Fibroblast of lung (primary cell): ENCODE results near the gene CMTR1. TPM values are rescaled to one million over a fixed set of nuclear protein-coding genes. Genes with fewer than 3 reads are reported as not detected.

ENCODE experiments used
- DNase-seq, 2 donors: peaks; one replicate each; pipeline versions ENCODE4 v3.0.0 to v3.0.0-alpha.2; 2010; ENCODE audit warnings: low read depth in 2 of 2
- H2AFZ ChIP-seq: 2 replicates; pipeline ENCODE4 v1.5.1; 2012; ENCODE audit warnings: low read length, control low read depth, inconsistent platforms
- H3K27ac ChIP-seq: 2 replicates; pipeline ENCODE4 v1.5.1; 2011; ENCODE audit warnings: low read length, control low read depth; ENCODE audit not compliant: insufficient read depth
- H3K27me3 ChIP-seq: 2 replicates; pipeline ENCODE4 v1.5.1; 2011; ENCODE audit warnings: mild to moderate bottlenecking, low read length; ENCODE audit not compliant: control insufficient read depth, insufficient read depth
- H3K36me3 ChIP-seq: 2 replicates; pipeline ENCODE4 v1.5.1; 2011; ENCODE audit warnings: low read length; ENCODE audit not compliant: control insufficient read depth, insufficient read depth
- H3K4me1 ChIP-seq: 2 replicates; pipeline ENCODE4 v1.5.1; 2011; ENCODE audit warnings: low read length; ENCODE audit not compliant: control insufficient read depth, insufficient read depth; ENCODE audit errors: extremely low read depth
- H3K4me2 ChIP-seq: 2 replicates; pipeline ENCODE4 v1.5.1; 2011; ENCODE audit warnings: low read length, control low read depth; ENCODE audit not compliant: insufficient read depth; ENCODE audit errors: extremely low read depth
- H3K4me3 ChIP-seq, 4 experiments: fragments of 200-600 bp in 1 of 4; sonication (generic) in 1 of 4; replicated peaks in 1 of 4; 2 replicates each; pipeline ENCODE4 v1.5.1; 2011 to 2016; ENCODE audit warnings: low read length in 4 of 4, low read depth in 3 of 4, mild to moderate bottlenecking in 3 of 4, control low read depth in 2 of 4, inconsistent platforms in 1 of 4, mixed read lengths in 1 of 4; ENCODE audit not compliant: insufficient read depth in 1 of 4; ENCODE audit errors: control extremely low read depth in 1 of 4
- H3K79me2 ChIP-seq: 2 replicates; pipeline ENCODE4 v1.5.1; 2012; ENCODE audit warnings: mild to moderate bottlenecking, low read length, inconsistent platforms; ENCODE audit not compliant: control insufficient read depth, insufficient read depth
- H3K9ac ChIP-seq: 2 replicates; pipeline ENCODE4 v1.5.1; 2011; ENCODE audit warnings: mild to moderate bottlenecking, low read length, control low read depth; ENCODE audit not compliant: insufficient read depth
- H3K9me3 ChIP-seq: 2 replicates; pipeline ENCODE4 v1.5.1; 2012; ENCODE audit warnings: low read depth, low read length; ENCODE audit not compliant: control insufficient read depth, insufficient read depth
- H4K20me1 ChIP-seq: 2 replicates; pipeline ENCODE4 v1.5.1; 2011; ENCODE audit warnings: low read length; ENCODE audit not compliant: control insufficient read depth, insufficient read depth; ENCODE audit errors: extremely low read depth
- EZH2 ChIP-seq: IDR thresholded peaks from 2 replicates; pipeline ENCODE4 v1.5.1; 2012; ENCODE audit warnings: low read length, control low read depth, mild to moderate bottlenecking; ENCODE audit errors: missing control alignments
- polyA plus RNA-seq, 2 donors: library from polyadenylated mRNA; depleted of rRNA in 1 of 2; stranded (reverse) in 1 of 2; unstranded in 1 of 2; fragments of >200 nt; gene quantifications; 2 replicates each; pipeline ENCODE4 v1.2.1, GENCODE V29; 2011 to 2012; ENCODE audit warnings: missing spikeins in 1 of 2
- total RNA-seq: library from RNA; depleted of rRNA; stranded (reverse); fragments of >200 nt; gene quantifications from 2 replicates; pipeline ENCODE4 v1.2.1, GENCODE V29; 2014
- TF ChIP-seq, protein P1 (sequence below), 2 donors: IDR thresholded peaks in 1 of 2; conservative IDR thresholded peaks in 1 of 2; 1 replicate in 1 of 2; 2 replicates in 1 of 2; pipeline ENCODE4 v1.5.1; 2011 to 2012; ENCODE audit warnings: low read length in 2 of 2, control low read depth in 1 of 2, inconsistent platforms in 1 of 2, low read depth in 1 of 2, mild to moderate bottlenecking in 1 of 2

The CMTR1 gene
- total and polyA plus RNA-seq, 2 donors (not counting 1 experiment from before 2014, with no cell fraction given) = 27.0 to 44.8 TPM

DNA sequence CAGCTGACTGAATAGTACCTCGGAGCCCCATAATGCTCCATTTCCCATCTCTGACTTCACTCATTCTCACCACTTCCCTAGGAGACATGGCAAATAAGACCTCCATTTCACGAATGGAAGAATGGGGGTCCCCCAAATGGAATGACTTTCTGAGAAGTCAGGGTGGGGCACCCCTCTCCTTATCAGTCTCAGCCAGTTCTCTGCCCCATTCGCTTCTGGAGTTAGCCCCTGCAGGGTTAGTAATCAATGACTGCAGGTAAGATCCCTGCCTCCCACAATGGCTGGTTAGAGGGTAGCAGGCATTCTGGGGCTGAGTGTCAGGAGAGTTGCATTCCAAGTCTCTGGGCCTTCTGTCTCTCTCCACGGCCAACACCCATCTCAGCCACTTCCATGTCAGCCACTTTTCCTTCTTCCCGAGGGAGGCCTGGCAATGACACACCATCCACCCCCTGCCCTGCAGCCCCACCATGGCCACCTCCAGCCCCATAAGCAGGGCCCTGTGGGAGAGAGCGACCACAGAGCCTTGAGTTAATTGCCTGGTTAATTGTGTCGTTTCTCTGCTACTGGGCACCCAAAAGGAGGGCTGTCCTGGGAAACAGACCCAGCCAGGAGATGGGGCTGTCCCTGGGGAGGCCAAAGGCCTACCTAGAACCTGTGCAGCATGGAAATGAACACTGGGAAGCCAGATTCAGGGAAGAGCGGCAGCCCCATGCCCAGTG lies 53.3 kb downstream of the CMTR1 start:
- H3K4me2 ChIP-seq = no peak overlapping the region
- H3K9me3 ChIP-seq = no peaks in the 10 kb centered on the region
- peaks cover 6% of the 10 kb centered on the region for H3K36me3 ChIP-seq
- TF ChIP-seq, protein P1, sequence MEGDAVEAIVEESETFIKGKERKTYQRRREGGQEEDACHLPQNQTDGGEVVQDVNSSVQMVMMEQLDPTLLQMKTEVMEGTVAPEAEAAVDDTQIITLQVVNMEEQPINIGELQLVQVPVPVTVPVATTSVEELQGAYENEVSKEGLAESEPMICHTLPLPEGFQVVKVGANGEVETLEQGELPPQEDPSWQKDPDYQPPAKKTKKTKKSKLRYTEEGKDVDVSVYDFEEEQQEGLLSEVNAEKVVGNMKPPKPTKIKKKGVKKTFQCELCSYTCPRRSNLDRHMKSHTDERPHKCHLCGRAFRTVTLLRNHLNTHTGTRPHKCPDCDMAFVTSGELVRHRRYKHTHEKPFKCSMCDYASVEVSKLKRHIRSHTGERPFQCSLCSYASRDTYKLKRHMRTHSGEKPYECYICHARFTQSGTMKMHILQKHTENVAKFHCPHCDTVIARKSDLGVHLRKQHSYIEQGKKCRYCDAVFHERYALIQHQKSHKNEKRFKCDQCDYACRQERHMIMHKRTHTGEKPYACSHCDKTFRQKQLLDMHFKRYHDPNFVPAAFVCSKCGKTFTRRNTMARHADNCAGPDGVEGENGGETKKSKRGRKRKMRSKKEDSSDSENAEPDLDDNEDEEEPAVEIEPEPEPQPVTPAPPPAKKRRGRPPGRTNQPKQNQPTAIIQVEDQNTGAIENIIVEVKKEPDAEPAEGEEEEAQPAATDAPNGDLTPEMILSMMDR (conservative IDR thresholded peaks at IDR 0.05 in 1 of 2, IDR thresholded peaks at IDR 0.05 in 1 of 2; ENCODE audit: low read depth in 1 of 2, low read length in 2 of 2) = no peak
- TF ChIP-seq EZH2 = no peak
- H3K9ac ChIP-seq = no peak overlapping the region
- no peaks in the 10 kb centered on the region for H4K20me1 ChIP-seq
- H2AFZ ChIP-seq = no peak overlapping the region
- no peaks in the 10 kb centered on the region for H3K27me3 ChIP-seq
- H3K4me1 ChIP-seq = no peaks in the 10 kb centered on the region
- DNase-seq = no peak
- H3K4me3 ChIP-seq = no peak overlapping the region
- no peaks in the 10 kb centered on the region for H3K79me2 ChIP-seq
- no peak overlapping the region for H3K27ac ChIP-seq

GRCh38 chr6:37487591-37488380 lies 54.8 kb downstream of the CMTR1 start:
- Histone ChIP-seq H3K27ac (no peak overlapping the region), H4K20me1 (no peaks in the 10 kb centered on the region)
- TF ChIP-seq EZH2 = no peak
- TF ChIP-seq, protein P1 (conservative IDR thresholded peaks at IDR 0.05 in 1 of 2, IDR thresholded peaks at IDR 0.05 in 1 of 2; ENCODE audit: low read depth in 1 of 2, low read length in 2 of 2) = no peak

DNA sequence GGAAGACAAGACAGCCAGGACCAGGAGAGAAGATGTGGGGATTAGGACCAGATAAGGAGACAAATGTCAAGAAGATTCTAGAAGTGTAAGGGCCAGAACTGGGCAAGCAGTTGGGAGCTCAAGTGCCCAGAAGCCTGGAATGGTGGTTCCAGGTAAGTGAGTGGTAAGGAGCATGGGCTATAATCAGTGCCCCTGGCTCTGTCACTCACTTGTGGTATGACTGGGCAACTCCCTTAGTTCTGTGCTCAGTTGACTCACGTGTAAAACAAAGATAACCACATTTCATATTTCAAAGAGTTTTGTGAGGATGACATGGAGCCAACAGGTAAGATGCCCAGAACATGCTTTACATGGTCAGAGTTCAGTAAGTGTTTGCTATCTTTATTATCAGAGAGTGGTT lies 55.5 kb downstream of the CMTR1 start:
- Histone ChIP-seq H3K79me2 (no peaks in the 10 kb centered on the region), H4K20me1 (no peaks in the 10 kb centered on the region), H3K9ac (no peak overlapping the region), H3K4me3 (no peak overlapping the region), H3K27me3 (no peaks in the 10 kb centered on the region), H3K9me3 (no peaks in the 10 kb centered on the region), H2AFZ (no peak overlapping the region), H3K4me2 (no peak overlapping the region), H3K27ac (no peak overlapping the region), H3K4me1 (no peaks in the 10 kb centered on the region), H3K36me3 (no peaks in the 10 kb centered on the region)
- no peak for DNase-seq
- TF ChIP-seq EZH2 = no peak
- TF ChIP-seq, protein P1 (conservative IDR thresholded peaks at IDR 0.05 in 1 of 2, IDR thresholded peaks at IDR 0.05 in 1 of 2; ENCODE audit: low read depth in 1 of 2, low read length in 2 of 2) = no peak

More at GRCh38 chr6:37487591-37488380, 54.8 kb downstream of the CMTR1 start:
- no peak overlapping the region for H3K4me3 ChIP-seq
- no peak overlapping the region for H3K9ac ChIP-seq
- no peaks in the 10 kb centered on the region for H3K79me2 ChIP-seq
- no peak overlapping the region for H2AFZ ChIP-seq
- no peak overlapping the region for H3K4me2 ChIP-seq
- no peaks in the 10 kb centered on the region for H3K9me3 ChIP-seq
- no peaks in the 10 kb centered on the region for H3K4me1 ChIP-seq
- DNase-seq = no peak
- peaks cover 3% of the 10 kb centered on the region for H3K36me3 ChIP-seq
- H3K27me3 ChIP-seq = no peaks in the 10 kb centered on the region
